ENCODE data around the gene NOD2. TPM values are rescaled to one million over a fixed set of nuclear protein-coding genes. Genes with fewer than 3 reads are reported as not detected.
A peak's percentile ranks its signal among the peaks of the same experiment; 100 is the strongest.

The NOD2 gene
- total and polyA plus RNA-seq, 4 donors = 2.1 to 14.1 (median 5.9) TPM

- Histone ChIP-seq H3K4me3 (no peak overlapping the region), H3K4me1 (ENCODE audit: control insufficient read depth in 5 of 5, insufficient read depth in 5 of 5, low read length in 5 of 5) (peaks cover 0 to 9% (median 0%) of the 10 kb centered on the region in 5 donors), H3K27ac (ENCODE audit: low read depth in 1 of 2, low read length in 1 of 2) (peak overlapping the region in 1 of 2 donors; percentile 60), H3K27me3 (ENCODE audit: control insufficient read depth in 3 of 3, insufficient read depth in 3 of 3, low read length in 2 of 3) (no peaks in the 10 kb centered on the region), H3K36me3 (ENCODE audit: control insufficient read depth in 4 of 4, insufficient read depth in 4 of 4, low read length in 4 of 4) (no peaks in the 10 kb centered on the region), H3K9ac (ENCODE audit: insufficient read depth in 1 of 2, low read length in 2 of 2) (no peak overlapping the region), H3K9me3 (ENCODE audit: control insufficient read depth in 4 of 4, insufficient read depth in 3 of 4, low read length in 3 of 4) (no peaks in the 10 kb centered on the region)
- TF ChIP-seq CTCF (IDR thresholded peaks at IDR 0.05; ENCODE audit: control extremely low read depth, extremely low read depth) = no peak
- ATAC-seq (ENCODE audit: insufficient read depth, low FRiP score) = peak; percentile 56
- WGBS, 2 donors = 33 to 67% methylated on average over 14 of the region's 14 CpGs
- DNase-seq = no peak
Measured at GRCh38 chr16:50683689-50684374, 9.6 kb upstream of the NOD2 start.

- WGBS, 2 donors = 61 to 65% methylated on average over 11 of the region's 11 CpGs
- H3K9ac ChIP-seq (ENCODE audit: insufficient read depth in 1 of 2, low read length in 2 of 2) = no peak overlapping the region
- no peak overlapping the region for H3K4me3 ChIP-seq
- no peaks in the 10 kb centered on the region for H3K36me3 ChIP-seq (ENCODE audit: control insufficient read depth in 4 of 4, insufficient read depth in 4 of 4, low read length in 4 of 4)
- H3K9me3 ChIP-seq (ENCODE audit: control insufficient read depth in 4 of 4, insufficient read depth in 3 of 4, low read length in 3 of 4) = no peaks in the 10 kb centered on the region
- H3K4me1 ChIP-seq (ENCODE audit: control insufficient read depth in 5 of 5, insufficient read depth in 5 of 5, low read length in 5 of 5) = peaks cover 0 to 9% (median 0%) of the 10 kb centered on the region in 5 donors
- peak; percentile 47 for ATAC-seq (ENCODE audit: insufficient read depth, low FRiP score)
- no peak for TF ChIP-seq CTCF (IDR thresholded peaks at IDR 0.05; ENCODE audit: control extremely low read depth, extremely low read depth)
- DNase-seq = no peak
- no peaks in the 10 kb centered on the region for H3K27me3 ChIP-seq (ENCODE audit: control insufficient read depth in 3 of 3, insufficient read depth in 3 of 3, low read length in 2 of 3)
- H3K27ac ChIP-seq (ENCODE audit: low read depth in 1 of 2, low read length in 1 of 2) = peak overlapping the region in 1 of 2 donors; percentile 32
Measured at GRCh38 chr16:50684823-50685461, 8.5 kb upstream of the NOD2 start.

GRCh38 chr16:50685462-50686063, 7.8 kb upstream of the NOD2 start:
- H3K4me1 ChIP-seq (ENCODE audit: control insufficient read depth in 5 of 5, insufficient read depth in 5 of 5, low read length in 5 of 5) = peaks cover 0 to 9% (median 0%) of the 10 kb centered on the region in 5 donors
- no peaks in the 10 kb centered on the region for H3K9me3 ChIP-seq (ENCODE audit: control insufficient read depth in 4 of 4, insufficient read depth in 3 of 4, low read length in 3 of 4)
- H3K36me3 ChIP-seq (ENCODE audit: control insufficient read depth in 4 of 4, insufficient read depth in 4 of 4, low read length in 4 of 4) = no peaks in the 10 kb centered on the region
- no peak for TF ChIP-seq CTCF (IDR thresholded peaks at IDR 0.05; ENCODE audit: control extremely low read depth, extremely low read depth)
- no peak overlapping the region for H3K4me3 ChIP-seq
- no peaks in the 10 kb centered on the region for H3K27me3 ChIP-seq (ENCODE audit: control insufficient read depth in 3 of 3, insufficient read depth in 3 of 3, low read length in 2 of 3)
- DNase-seq = no peak
- peak overlapping the region in 1 of 2 donors; percentile 43 for H3K27ac ChIP-seq (ENCODE audit: low read depth in 1 of 2, low read length in 1 of 2)
- no peak overlapping the region for H3K9ac ChIP-seq (ENCODE audit: insufficient read depth in 1 of 2, low read length in 2 of 2)
- peak; percentile 27 for ATAC-seq (ENCODE audit: insufficient read depth, low FRiP score)
- WGBS, 2 donors = 43 to 68% methylated on average over 8 of the region's 8 CpGs
